HL-60/S4 treated with phorbol 12-myristate 13-acetate at 8.2 ng/mL for 4 days and 3 days (cell line): Measurements from ENCODE around the gene BCL7A.
"Not testable (repeated sequence)": the region's sequence is repeated elsewhere in the genome, so short reads cannot be mapped to it uniquely, and the experiment has no call there.

Experiments
- in situ Hi-C: fragments of 300-500 bp; cut with MboI; formaldehyde crosslinking; loops from 2 replicates; pipeline ENCODE4 v1.15.0; 2022; ENCODE audit warnings: low sequenced_read_pairs

Gene BCL7A

DNA sequence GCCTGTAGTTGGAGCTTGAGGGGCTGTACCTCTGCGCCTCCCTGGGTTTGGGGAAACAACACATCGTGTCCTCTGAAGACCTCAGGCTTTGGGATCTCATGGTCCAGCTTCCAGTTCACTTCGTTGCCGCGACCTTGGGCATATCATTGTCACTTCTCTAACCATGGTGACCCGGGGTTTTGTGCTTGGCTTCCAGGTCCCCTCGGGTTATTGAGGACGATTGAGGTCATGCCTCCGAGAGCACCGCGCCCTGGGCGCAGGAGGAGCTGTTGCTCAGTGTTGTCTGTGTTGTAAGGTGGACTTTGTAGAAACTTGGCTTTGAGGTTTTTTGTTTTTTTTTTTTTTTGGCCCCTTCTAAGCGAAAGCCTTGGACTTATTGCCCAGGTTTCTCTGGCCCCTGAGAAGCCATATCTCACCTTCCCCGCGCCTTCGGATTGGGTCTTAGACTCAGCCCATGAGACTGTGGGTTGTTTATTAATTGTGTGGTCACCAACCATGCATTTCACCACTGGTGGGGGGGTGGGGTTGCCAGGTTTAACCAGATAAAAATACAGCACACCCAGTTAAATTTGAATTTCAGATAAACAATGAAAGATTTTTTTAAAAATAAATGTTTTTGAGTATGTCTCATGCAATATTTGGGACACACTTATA is 2.6 kb downstream of the BCL7A start:
- in situ Hi-C loops: no loop called here

GRCh38 chr12:122026706-122027333 is 5.1 kb downstream of the BCL7A start:
- in situ Hi-C loops: no loop called here

GRCh38 chr12:122028165-122028904 is 6.7 kb downstream of the BCL7A start:
- in situ Hi-C loops: no loop called here

DNA sequence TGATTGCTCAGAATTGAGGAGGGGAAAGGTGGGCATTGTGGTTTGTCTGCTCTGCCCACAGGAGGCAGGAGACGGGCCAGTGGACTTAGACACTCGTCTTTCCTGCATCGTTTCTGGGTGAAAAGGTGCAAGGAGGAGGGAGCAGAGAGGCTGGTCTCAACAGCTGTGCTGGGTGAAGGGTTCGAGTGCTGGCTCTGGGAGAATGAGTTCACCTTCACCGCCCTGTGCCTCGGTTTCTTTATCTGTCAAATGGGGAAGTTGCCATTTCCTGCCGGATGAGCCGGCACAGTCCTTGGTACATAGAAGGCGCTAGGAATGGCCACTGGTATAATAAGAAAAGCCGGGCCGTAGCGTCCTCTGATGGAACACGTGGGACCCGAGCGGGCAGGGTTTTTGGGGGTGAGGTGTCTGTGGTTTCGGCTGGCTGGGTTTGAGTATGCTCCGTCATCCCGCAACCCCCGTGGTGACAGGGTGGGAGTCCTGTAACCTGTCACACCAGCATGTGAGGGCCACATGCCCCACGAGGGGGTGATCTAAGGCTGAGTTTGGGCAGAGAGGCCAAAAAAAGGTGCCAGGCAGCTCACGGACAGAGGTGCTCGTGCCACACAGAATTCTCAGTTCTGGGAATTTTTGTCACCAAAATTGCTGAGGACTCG is 7.3 kb downstream of the BCL7A start:
- in situ Hi-C loops: no loop called here

DNA sequence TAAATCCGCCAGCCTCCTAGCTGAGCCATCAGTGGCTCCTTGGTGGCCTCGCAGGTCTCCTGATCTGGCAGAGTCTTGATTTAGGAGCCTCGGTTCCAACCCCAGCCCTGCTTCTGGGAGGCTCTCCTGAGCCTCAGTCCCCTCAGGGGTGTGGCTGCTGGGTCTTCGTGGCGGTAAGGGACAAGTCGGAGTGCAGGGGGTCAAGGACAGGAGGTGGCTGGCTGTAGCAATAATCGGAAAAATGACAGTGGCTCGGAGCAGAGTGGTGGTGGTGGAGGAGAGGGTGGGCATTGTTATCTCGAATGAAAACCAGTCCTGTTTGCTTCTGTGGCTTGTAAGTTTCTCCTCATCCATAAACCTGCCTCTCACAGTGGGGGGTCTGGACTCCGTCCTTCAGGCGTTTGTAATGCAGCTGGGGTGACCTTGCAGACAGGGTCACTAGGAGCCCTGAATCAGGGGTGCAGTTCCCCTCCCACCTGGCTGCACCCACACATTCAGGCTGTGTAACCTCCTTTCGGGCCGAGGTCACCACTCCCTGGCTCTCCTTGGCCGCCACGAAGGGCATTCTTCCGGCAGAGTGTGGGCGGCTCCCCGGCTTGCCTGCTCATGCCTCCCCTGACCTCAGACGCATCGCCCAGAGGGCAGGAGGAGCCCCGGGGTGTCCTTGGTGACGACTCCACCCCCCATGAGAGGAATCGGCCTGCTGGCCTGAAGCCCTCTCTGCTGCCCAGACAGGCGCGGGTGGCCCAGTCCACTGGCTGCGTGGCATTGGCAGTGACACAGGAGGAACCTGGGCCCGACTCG is 8.1 kb downstream of the BCL7A start:
- in situ Hi-C loops: no loop called here

- in situ Hi-C loops: no loop called here
Measured at GRCh38 chr12:122030424-122031035, 8.8 kb downstream of the BCL7A start.

GRCh38 chr12:122031342-122032216 is 9.9 kb downstream of the BCL7A start:
- in situ Hi-C loops: no loop called here

- in situ Hi-C loops: no loop called here
Measured at GRCh38 chr12:122032580-122032979, 10.9 kb downstream of the BCL7A start.

- in situ Hi-C loops: no loop called here
Measured at GRCh38 chr12:122035292-122035691, 13.6 kb downstream of the BCL7A start.

DNA sequence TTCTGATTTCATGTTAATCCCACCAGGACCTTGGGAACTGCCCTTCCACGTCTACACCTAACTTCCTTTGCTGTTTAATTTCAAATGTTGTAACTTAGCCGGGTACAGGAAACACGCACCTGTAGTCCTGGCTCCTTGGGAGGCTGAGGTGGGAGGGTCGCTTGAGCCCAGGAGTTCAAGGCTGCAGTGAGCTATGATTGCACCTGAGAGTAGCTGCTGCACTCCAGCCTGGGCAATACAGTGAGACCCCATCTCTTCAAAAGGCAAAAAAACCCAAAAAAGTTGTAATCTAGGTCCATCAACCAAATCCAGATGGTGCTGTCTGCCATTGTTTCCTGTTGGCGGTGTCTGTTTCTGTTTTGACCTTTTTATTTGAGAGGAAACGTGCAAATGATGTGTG is 14.5 kb downstream of the BCL7A start:
- in situ Hi-C loops: no loop called here

DNA sequence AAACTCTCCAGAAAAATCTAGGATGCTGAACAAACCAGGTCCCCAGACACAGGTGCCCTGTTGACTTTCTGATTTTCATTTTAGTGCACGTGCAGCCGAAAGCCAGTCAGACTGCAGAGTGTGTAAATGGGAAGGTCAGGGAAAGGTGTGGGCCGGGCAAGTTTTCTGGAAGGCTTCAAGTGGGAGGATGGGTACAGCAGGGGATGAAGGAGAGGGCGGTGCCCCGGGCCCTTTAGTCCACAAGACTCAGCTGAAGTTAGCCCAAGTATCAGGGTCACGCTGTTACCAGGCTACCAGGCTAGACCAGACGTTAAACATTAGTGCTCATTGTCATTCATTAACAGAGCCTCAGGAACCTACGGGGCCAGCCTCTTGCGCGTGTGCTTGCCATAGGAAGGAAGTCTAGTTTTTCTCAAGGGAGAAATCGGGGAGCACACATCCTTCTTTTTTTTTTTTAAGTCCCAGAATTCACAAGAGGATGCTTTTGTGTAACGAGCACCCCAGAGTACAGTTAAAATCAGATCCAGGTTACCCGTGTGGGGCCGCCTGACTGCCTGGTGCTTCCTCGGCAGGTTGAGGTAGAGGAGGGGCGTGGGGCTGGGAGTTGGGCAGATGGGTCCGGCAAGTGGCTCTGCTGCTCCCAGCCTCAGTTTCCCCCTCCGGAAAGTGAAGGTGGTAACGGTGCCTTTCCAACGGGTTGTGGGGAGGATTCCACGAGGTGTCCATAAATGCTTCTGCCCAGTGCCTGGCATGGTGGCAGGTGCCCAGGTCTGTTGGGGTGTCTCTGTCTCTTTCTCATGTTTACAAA is 19.1 kb downstream of the BCL7A start:
- in situ Hi-C loops: no loop called here

- in situ Hi-C loops: not testable (repeated sequence)
Measured at GRCh38 chr12:122041458-122041857, 19.8 kb downstream of the BCL7A start.

DNA sequence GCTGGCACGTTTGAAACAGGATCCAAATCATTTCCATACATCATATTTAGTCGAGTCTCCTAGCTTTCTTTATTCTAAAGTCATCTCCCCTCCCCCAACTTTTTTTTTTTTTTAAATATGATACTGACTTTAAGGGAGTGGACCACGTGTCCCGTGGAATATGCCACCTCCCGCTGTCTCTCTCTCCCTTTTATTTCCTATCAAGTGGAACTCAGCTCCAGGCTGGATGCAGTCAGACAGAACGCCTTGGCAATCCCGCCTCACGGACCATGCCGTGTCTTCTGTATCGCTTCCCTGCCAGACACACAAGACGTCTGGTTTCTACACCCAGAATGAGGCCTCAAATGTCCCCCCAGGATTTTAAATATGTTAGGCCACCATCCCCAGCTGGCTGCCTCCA is 21.2 kb downstream of the BCL7A start:
- in situ Hi-C loops: no loop called here

DNA sequence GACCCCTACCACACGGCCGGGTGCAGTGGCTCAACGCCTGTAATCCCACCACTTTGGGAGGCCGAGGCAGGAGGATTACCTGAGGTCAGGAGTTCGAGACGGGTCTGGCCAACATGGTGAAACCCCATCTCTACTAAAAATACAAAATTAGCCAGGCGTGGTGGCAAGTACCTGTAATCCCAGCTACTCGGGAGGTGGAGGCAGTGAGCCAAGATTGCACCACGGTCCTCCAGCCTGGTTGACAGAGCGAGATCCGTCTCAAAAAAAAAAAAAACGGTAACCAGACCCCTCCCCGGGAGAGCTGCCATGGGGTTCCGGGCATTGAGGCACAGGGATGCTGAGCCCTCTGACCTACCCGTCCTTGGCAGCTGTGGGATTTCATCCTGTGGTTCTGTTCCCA is 21.8 kb downstream of the BCL7A start:
- in situ Hi-C loops: no loop called here

- in situ Hi-C loops: no loop called here
Measured at GRCh38 chr12:122045262-122045661, 23.6 kb downstream of the BCL7A start.

- in situ Hi-C loops: no loop called here
Measured at GRCh38 chr12:122046145-122046544, 24.5 kb downstream of the BCL7A start.

GRCh38 chr12:122048151-122048550 is 26.5 kb downstream of the BCL7A start:
- in situ Hi-C loops: no loop called here

DNA sequence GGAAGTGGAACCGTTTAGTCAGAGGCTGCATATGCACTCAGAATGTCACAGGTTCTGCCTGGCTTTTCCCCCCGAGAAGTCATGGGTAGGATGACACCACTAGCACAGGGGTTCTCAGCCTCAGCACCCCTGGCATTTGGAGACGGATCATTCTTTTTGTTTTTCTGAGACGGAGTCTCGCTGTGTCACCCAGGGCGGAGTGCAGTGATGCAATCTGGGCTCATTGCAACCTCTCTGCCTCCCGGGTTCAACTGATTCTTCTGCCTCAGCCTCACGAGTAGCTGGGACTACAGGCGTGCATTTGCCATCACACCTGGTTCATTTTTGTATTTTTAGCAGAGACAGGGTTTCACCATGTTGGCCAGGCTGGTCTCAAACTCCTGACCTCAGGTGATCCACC is 28.1 kb downstream of the BCL7A start:
- in situ Hi-C loops: loop anchor here (10.0 kb wide), 1 partner anchor 145 kb away; no protein-coding TSS in a partner anchor
